Hepatocyte (in vitro differentiated cells): ENCODE results near the gene IQGAP2. TPM values are rescaled to one million over a fixed set of nuclear protein-coding genes. Genes with fewer than 3 reads are reported as not detected.

Source experiments
- DNase-seq: peaks from one replicate; pipeline ENCODE4 v3.0.0-alpha.2; 2016; ENCODE audit warnings: low spot score
- H2AFZ ChIP-seq: fragments of 200-600 bp; sonication (generic); 2 replicates; pipeline ENCODE4 v1.6.0; 2016; ENCODE audit warnings: antibody characterized with exemption, mild to moderate bottlenecking
- H3K27ac ChIP-seq: fragments of 200-600 bp; sonication (generic); 2 replicates; pipeline ENCODE4 v1.5.1; 2016; ENCODE audit warnings: mild to moderate bottlenecking
- H3K27me3 ChIP-seq: fragments of 200-600 bp; sonication (generic); 2 replicates; pipeline ENCODE4 v1.6.1; 2016
- H3K36me3 ChIP-seq: fragments of 200-600 bp; sonication (generic); replicated peaks from 2 replicates; pipeline ENCODE4 v1.5.1; 2016; ENCODE audit warnings: low read depth; ENCODE audit not compliant: insufficient read depth
- H3K4me1 ChIP-seq: fragments of 200-600 bp; sonication (generic); 2 replicates; pipeline ENCODE4 v1.5.1; 2016; ENCODE audit warnings: mild to moderate bottlenecking, moderate library complexity; ENCODE audit not compliant: insufficient read depth
- H3K4me2 ChIP-seq: fragments of 200-600 bp; sonication (generic); 2 replicates; pipeline ENCODE4 v1.6.0; 2016
- H3K4me3 ChIP-seq: fragments of 200-600 bp; sonication (generic); 2 replicates; pipeline ENCODE4 v1.5.1; 2016; ENCODE audit warnings: mild to moderate bottlenecking
- H3K79me2 ChIP-seq: fragments of 200-600 bp; sonication (generic); 2 replicates; pipeline ENCODE4 v1.6.0; 2017; ENCODE audit warnings: mild to moderate bottlenecking
- H3K9me2 ChIP-seq: fragments of 200-600 bp; sonication (generic); replicated peaks from 2 replicates; pipeline ENCODE4 v1.6.0; 2017; ENCODE audit warnings: mild to moderate bottlenecking; ENCODE audit not compliant: insufficient read depth
- H3K9me3 ChIP-seq: fragments of 200-600 bp; sonication (generic); 2 replicates; pipeline ENCODE4 v1.5.1; 2016; ENCODE audit warnings: low read depth, mild to moderate bottlenecking
- H4K20me1 ChIP-seq: fragments of 200-600 bp; sonication (generic); 2 replicates; pipeline ENCODE4 v1.6.0; 2016; ENCODE audit warnings: mild to moderate bottlenecking; ENCODE audit not compliant: insufficient read depth, poor library complexity, severe bottlenecking
- CTCF ChIP-seq: fragments of 200-600 bp; sonication (generic); IDR thresholded peaks from 2 replicates; pipeline ENCODE4 v1.5.1; 2016; ENCODE audit warnings: antibody characterized with exemption, mild to moderate bottlenecking; ENCODE audit not compliant: poor library complexity
- EZH2 ChIP-seq: fragments of 200-600 bp; sonication (generic); IDR thresholded peaks from 2 replicates; pipeline ENCODE4 v1.6.1; 2016; ENCODE audit warnings: antibody characterized with exemption, mild to moderate bottlenecking, borderline replicate concordance
- EZH2phosphoT487 ChIP-seq: fragments of 200-600 bp; sonication (generic); IDR thresholded peaks from one replicate; pipeline ENCODE4 v1.6.1; 2018; ENCODE audit warnings: antibody characterized with exemption, mild to moderate bottlenecking, low read depth, moderate library complexity; ENCODE audit not compliant: unreplicated experiment, severe bottlenecking
- WGBS: methylation state at CpG from one replicate; pipeline ENCODE4 v1.1.6; 2016; ENCODE audit warnings: low lambda C conversion rate; ENCODE audit errors: missing lambda C conversion rate; 5-methylcytosine and 5-hydroxymethylcytosine counted together
- polyA plus RNA-seq: library from polyadenylated mRNA; unstranded; fragments of >200 nt; fragmentation: Nextera tagmentation; extraction: Ambion mirVana; gene quantifications from 2 replicates; pipeline ENCODE4 v1.2.1, GENCODE V29; 2016
- total RNA-seq: library from RNA; depleted of rRNA; stranded (reverse); fragments of >200 nt; gene quantifications from 2 replicates; pipeline ENCODE4 v1.2.3, GENCODE V29; 2014

Gene IQGAP2
- total and polyA plus RNA-seq, 2 experiments from 2014 or later = 37.2 to 78.9 TPM

- H3K79me2 ChIP-seq = peaks cover 8% of the 10 kb centered on the region
- no peak overlapping the region for H3K27ac ChIP-seq
- peaks cover 17% of the 10 kb centered on the region for H3K4me1 ChIP-seq
- no peaks in the 10 kb centered on the region for H4K20me1 ChIP-seq
- H3K9me2 ChIP-seq = no peaks in the 10 kb centered on the region
- H3K9me3 ChIP-seq = no peaks in the 10 kb centered on the region
- no peaks in the 10 kb centered on the region for H3K27me3 ChIP-seq
- 95% methylated on average over 5 of the region's 5 CpGs for WGBS
- no peak overlapping the region for H2AFZ ChIP-seq
- no peaks in the 10 kb centered on the region for H3K36me3 ChIP-seq
- H3K4me2 ChIP-seq = no peak overlapping the region
- H3K4me3 ChIP-seq = no peak overlapping the region
- TF ChIP-seq EZH2phosphoT487 (no peak), EZH2 (no peak), CTCF (no peak)
- no peak for DNase-seq
Measured at GRCh38 chr5:76445830-76446229, 42.7 kb downstream of the IQGAP2 start.

GRCh38 chr5:76446776-76447175 lies 43.7 kb downstream of the IQGAP2 start:
- H3K9me2 ChIP-seq = no peaks in the 10 kb centered on the region
- H4K20me1 ChIP-seq = no peaks in the 10 kb centered on the region
- no peak for DNase-seq
- H3K27ac ChIP-seq = peak overlapping the region; percentile 76
- TF ChIP-seq CTCF (no peak), EZH2phosphoT487 (no peak), EZH2 (no peak)
- no peak overlapping the region for H3K4me3 ChIP-seq
- H3K9me3 ChIP-seq = no peaks in the 10 kb centered on the region
- H3K4me2 ChIP-seq = no peak overlapping the region
- H3K79me2 ChIP-seq = peaks cover 7% of the 10 kb centered on the region
- H3K27me3 ChIP-seq = no peaks in the 10 kb centered on the region
- WGBS = 75% methylated on average over 6 of the region's 6 CpGs
- no peak overlapping the region for H2AFZ ChIP-seq
- H3K36me3 ChIP-seq = no peaks in the 10 kb centered on the region
- H3K4me1 ChIP-seq = peaks cover 24% of the 10 kb centered on the region

GRCh38 chr5:76449606-76450005 lies 46.5 kb downstream of the IQGAP2 start:
- no peak for DNase-seq

More at GRCh38 chr5:76449606-76450005, 46.5 kb downstream of the IQGAP2 start:
- WGBS = 53% methylated on average over 2 of the region's 2 CpGs
- H3K27ac ChIP-seq = peak overlapping the region; percentile 54
- no peak overlapping the region for H3K4me3 ChIP-seq
- no peaks in the 10 kb centered on the region for H3K27me3 ChIP-seq
- peaks cover 24% of the 10 kb centered on the region for H3K4me1 ChIP-seq
- H3K79me2 ChIP-seq = peaks cover 11% of the 10 kb centered on the region
- TF ChIP-seq CTCF (no peak), EZH2 (no peak), EZH2phosphoT487 (no peak)
- no peaks in the 10 kb centered on the region for H3K9me2 ChIP-seq
- no peak overlapping the region for H2AFZ ChIP-seq
- no peaks in the 10 kb centered on the region for H3K9me3 ChIP-seq
- no peaks in the 10 kb centered on the region for H4K20me1 ChIP-seq
- no peaks in the 10 kb centered on the region for H3K36me3 ChIP-seq
- H3K4me2 ChIP-seq = peak overlapping the region; percentile 15
